AG20443 (cell line): ENCODE data around the gene OSBPL2.

Experiments
- DNase-seq: peaks from one replicate; pipeline ENCODE4 v3.0.0; 2012; ENCODE audit warnings: low spot score, mixed read lengths

The OSBPL2 gene

GRCh38 chr20:62237801-62238568, at the start of gene OSBPL2:
Gene OSBPL2, plus strand, starts transcription at chr20:62238521. Its CDS starts 17,664 bp downstream, at chr20:62256185.
- DNase-seq = peak; percentile 100

- DNase-seq = no peak
Observed at GRCh38 chr20:62190639-62191411, 47.5 kb upstream of the OSBPL2 start.

GRCh38 chr20:62191781-62192559, 46.4 kb upstream of the OSBPL2 start:
- DNase-seq = no peak

- no peak for DNase-seq
Observed at GRCh38 chr20:62192635-62193034, 45.7 kb upstream of the OSBPL2 start.

GRCh38 chr20:62193079-62194025, 45.0 kb upstream of the OSBPL2 start:
- no peak for DNase-seq

GRCh38 chr20:62195075-62195405, 43.3 kb upstream of the OSBPL2 start:
- DNase-seq = no peak

GRCh38 chr20:62195736-62196135, 42.6 kb upstream of the OSBPL2 start:
- no peak for DNase-seq

- no peak for DNase-seq
Observed at GRCh38 chr20:62196286-62196685, 42.0 kb upstream of the OSBPL2 start.

- DNase-seq = no peak
Observed at GRCh38 chr20:62197311-62197710, 41.0 kb upstream of the OSBPL2 start.

- no peak for DNase-seq
Observed at GRCh38 chr20:62197801-62198200, 40.5 kb upstream of the OSBPL2 start.

- no peak for DNase-seq
Observed at GRCh38 chr20:62198496-62198895, 39.8 kb upstream of the OSBPL2 start.

- no peak for DNase-seq
Observed at GRCh38 chr20:62198931-62199330, 39.4 kb upstream of the OSBPL2 start.

- no peak for DNase-seq
Observed at GRCh38 chr20:62200491-62201172, 37.7 kb upstream of the OSBPL2 start.

GRCh38 chr20:62201173-62202082, 36.9 kb upstream of the OSBPL2 start:
- no peak for DNase-seq

GRCh38 chr20:62202083-62202395, 36.3 kb upstream of the OSBPL2 start:
- DNase-seq = no peak

GRCh38 chr20:62202676-62203377, 35.5 kb upstream of the OSBPL2 start:
- no peak for DNase-seq

- no peak for DNase-seq
Observed at GRCh38 chr20:62203378-62204030, 34.8 kb upstream of the OSBPL2 start.

GRCh38 chr20:62205618-62206387, 32.5 kb upstream of the OSBPL2 start:
- no peak for DNase-seq
